Activated CD4-positive, alpha-beta T cell treated with anti-CD3 and anti-CD28 coated beads, Interleukin-2, amount 10 ng/mL, durations not matched to agents 24 days and 14 days (primary cell): ENCODE measurements around the gene OGFRL1. TPM values are rescaled to one million over a fixed set of nuclear protein-coding genes. Genes with fewer than 3 reads are reported as not detected.
A peak's percentile ranks its signal among the peaks of the same experiment; 100 is the strongest.

Source experiments
- DNase-seq: peaks from one replicate; pipeline ENCODE4 v3.0.0; 2022
- H3K27ac Mint-ChIP-seq: one replicate; pipeline ENCODE4 v1.8.0; 2022; ENCODE audit warnings: mild to moderate bottlenecking, mixed read lengths
- H3K27me3 Mint-ChIP-seq: one replicate; pipeline ENCODE4 v1.8.0; 2022; ENCODE audit warnings: mixed read lengths
- H3K36me3 Mint-ChIP-seq: one replicate; pipeline ENCODE4 v1.8.0; 2022; ENCODE audit warnings: low read depth, mild to moderate bottlenecking, mixed read lengths
- H3K4me1 Mint-ChIP-seq: one replicate; pipeline ENCODE4 v1.8.0; 2021; ENCODE audit warnings: mixed read lengths
- H3K4me3 Mint-ChIP-seq: one replicate; pipeline ENCODE4 v1.8.0; 2022; ENCODE audit warnings: mild to moderate bottlenecking, moderate library complexity, mixed read lengths
- H3K9me3 Mint-ChIP-seq: one replicate; pipeline ENCODE4 v1.8.0; 2021; ENCODE audit warnings: mixed read lengths
- intact Hi-C: fragments of 100-400 bp; cut with micrococcal nuclease; formaldehyde crosslinking; loops from one replicate; pipeline ENCODE4 v1.15.1; 2023
- total RNA-seq: library from RNA; stranded (reverse); gene quantifications from 2 replicates; pipeline ENCODE4 v1.2.3, GENCODE V29; 2022

Gene OGFRL1
- total RNA-seq: 3.9 and 4.0 TPM in 2 replicates

DNA sequence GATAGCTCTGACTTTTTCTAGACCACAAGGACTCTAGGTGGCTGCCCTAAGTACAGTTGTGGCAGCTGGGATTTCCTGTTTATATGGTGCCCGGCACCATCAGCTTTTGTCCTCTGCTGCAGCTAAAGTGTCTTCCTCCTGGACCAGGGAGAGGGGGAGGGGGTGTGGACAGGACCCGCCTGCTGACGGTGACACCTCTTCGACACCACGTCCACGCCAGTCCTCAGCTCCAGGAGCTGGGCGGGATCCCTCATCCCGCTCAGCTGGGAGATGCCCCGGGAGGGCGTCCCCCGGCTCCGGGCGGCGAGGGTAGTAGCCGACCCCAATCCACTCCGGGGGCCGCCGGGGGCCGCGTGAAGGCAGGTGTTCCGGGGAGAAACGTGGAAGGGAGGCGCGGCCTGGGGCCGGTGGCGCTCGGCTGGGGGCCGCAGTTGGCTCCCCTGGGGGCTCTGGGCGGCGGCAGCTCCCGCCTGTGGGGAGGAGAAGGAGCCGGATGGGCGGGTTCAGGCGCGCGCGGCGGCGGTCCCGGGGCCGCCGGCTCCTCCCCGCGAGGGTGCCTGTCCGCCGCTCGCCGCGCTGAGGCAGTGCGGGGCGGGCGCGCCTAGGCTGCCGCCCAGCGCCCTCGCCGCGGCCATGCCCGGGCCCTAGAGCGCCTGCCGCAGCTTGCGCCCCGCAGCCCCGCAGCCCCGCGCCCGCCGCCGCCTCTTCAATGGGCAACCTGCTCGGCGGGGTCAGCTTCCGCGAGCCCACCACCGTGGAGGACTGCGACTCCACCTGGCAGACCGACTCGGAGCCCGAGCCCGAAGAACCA, at the start of gene OGFRL1:
Gene OGFRL1, plus strand, starts transcription at position 584 of the 811 bp plus-strand sequence. Its CDS starts 126 bp downstream, at position 710.
- Mint-ChIP-seq H3K4me3 (peak within 1 kb of the TSS; percentile 82), H3K27me3 (peaks cover 20% of the 10 kb centered on the region), H3K36me3 (peaks cover 3% of the 10 kb centered on the region), H3K9me3 (no peaks in the 10 kb centered on the region), H3K27ac (peak within 1 kb of the TSS; percentile 68), H3K4me1 (peaks cover 30% of the 10 kb centered on the region)
- intact Hi-C loops: loop anchor here (10.0 kb wide), 1 partner anchor 874 kb away; the partner anchor contains the start of gene FAM135A
- peak; percentile 92 for DNase-seq

DNA sequence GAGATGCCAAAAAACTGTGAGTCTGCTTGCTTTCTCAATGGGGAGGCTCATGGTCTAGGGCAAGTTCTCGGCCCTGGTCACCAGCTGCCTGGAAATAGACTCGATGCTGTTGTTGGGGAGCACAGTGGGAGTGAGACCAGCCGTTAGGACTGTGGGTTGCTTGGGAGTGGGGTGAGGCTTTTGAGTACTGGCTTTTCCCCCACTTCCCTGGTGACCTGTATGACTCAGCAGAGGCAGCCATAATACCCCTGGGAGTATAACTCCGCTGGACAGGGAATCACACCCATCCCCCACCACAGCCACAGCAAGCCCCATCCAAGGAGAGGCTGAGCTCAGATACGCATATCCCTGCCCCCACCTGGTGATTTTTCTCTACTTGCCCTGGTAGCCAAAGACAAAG, 48.9 kb upstream of the OGFRL1 start:
- Mint-ChIP-seq H3K27me3 (peaks cover 5% of the 10 kb centered on the region), H3K27ac (no peak overlapping the region), H3K4me3 (no peak overlapping the region), H3K9me3 (no peaks in the 10 kb centered on the region), H3K36me3 (no peaks in the 10 kb centered on the region), H3K4me1 (no peaks in the 10 kb centered on the region)
- intact Hi-C loops: no loop called here
- DNase-seq: no peak

DNA sequence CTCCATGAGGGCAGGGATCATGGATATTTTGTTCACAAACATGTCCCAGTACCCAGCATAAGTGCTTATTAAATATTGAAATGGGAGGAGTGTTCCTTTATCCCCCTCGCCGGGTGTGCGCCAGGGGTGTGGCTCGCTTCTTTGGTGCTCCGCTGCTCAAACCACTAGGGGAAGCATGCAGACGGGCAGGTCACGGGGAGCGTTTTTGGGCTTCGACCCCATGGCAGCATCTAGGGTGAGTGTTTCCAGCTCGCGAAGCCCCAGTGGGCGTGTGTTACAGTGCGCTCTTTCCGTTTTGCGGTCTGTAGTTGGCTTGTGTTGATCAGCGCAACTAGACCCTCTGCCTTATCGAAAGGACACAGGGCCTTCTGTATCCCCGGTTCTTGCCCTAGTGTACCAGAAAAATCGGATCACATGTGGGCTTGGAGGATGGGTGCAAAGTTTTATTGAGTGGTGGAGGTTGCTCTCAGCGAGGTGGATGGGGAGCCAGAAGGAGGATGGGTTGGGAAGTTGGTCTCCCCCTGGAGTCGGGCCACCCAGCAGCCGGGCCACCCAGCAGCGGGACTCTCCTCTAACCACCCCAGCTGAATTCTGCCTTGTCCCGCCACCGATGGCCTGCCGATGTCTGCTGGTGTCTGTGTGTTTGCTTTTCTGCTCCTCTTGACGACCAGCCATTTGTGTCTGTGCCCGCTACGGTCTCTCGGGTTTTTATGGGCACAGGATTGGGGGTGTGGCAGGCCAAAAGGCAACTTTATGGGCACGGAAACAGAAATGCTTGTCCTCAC, 43.2 kb upstream of the OGFRL1 start:
- H3K9me3 Mint-ChIP-seq: no peaks in the 10 kb centered on the region
- H3K27me3 Mint-ChIP-seq: no peaks in the 10 kb centered on the region
- H3K4me3 Mint-ChIP-seq: no peak overlapping the region
- intact Hi-C loops: no loop called here
- DNase-seq: no peak
- H3K36me3 Mint-ChIP-seq: no peaks in the 10 kb centered on the region
- no peak overlapping the region for H3K27ac Mint-ChIP-seq
- H3K4me1 Mint-ChIP-seq: peaks cover 3% of the 10 kb centered on the region

DNA sequence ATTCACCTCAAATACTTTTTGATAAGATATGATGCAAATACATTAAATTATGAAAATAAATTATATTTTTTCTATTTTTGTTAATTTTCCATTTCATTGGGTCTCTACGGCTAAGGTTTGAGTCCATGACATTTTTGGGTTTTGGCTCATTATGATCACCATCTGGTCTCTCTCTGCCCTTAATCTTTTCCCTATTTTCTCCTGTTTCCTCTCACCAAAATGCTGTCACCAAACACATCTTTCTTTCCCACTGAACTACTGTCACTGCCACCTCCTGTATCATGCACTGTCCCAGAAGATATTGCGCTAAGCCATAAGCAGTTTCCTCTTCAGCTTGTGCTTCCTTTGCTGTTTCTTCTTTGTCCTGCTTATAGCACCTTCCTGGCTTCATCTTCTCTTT, 42.0 kb upstream of the OGFRL1 start:
- Mint-ChIP-seq H3K4me1 (peaks cover 3% of the 10 kb centered on the region), H3K9me3 (no peaks in the 10 kb centered on the region), H3K36me3 (no peaks in the 10 kb centered on the region), H3K27me3 (no peaks in the 10 kb centered on the region), H3K27ac (no peak overlapping the region), H3K4me3 (no peak overlapping the region)
- intact Hi-C loops: no loop called here
- no peak for DNase-seq

DNA sequence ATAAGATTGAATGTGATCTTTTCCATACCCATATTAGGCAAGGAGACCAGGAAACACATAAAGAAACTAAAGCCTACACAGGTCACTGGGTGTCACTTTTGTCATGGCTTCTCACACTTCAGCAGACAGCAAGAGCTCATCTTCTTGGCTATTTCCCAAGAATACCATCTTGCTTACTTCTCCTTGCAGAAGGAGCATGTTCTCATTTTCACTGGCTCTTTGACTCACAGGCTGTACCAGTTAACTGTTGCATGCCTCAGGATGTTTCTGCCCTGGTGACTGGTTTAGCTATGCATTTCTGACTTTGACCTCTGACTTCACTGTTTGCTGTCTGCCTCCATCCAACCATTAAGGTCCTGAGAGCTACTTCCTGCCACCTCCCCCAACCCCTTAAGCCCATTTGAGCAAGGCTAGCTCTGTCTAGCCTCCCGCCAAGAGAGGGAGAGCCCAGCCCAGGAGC, 40.3 kb upstream of the OGFRL1 start:
- H3K27ac Mint-ChIP-seq: no peak overlapping the region
- intact Hi-C loops: no loop called here
- DNase-seq: no peak
- H3K27me3 Mint-ChIP-seq: no peaks in the 10 kb centered on the region
- H3K4me1 Mint-ChIP-seq: peaks cover 3% of the 10 kb centered on the region
- no peak overlapping the region for H3K4me3 Mint-ChIP-seq
- no peaks in the 10 kb centered on the region for H3K9me3 Mint-ChIP-seq
- H3K36me3 Mint-ChIP-seq: no peaks in the 10 kb centered on the region

DNA sequence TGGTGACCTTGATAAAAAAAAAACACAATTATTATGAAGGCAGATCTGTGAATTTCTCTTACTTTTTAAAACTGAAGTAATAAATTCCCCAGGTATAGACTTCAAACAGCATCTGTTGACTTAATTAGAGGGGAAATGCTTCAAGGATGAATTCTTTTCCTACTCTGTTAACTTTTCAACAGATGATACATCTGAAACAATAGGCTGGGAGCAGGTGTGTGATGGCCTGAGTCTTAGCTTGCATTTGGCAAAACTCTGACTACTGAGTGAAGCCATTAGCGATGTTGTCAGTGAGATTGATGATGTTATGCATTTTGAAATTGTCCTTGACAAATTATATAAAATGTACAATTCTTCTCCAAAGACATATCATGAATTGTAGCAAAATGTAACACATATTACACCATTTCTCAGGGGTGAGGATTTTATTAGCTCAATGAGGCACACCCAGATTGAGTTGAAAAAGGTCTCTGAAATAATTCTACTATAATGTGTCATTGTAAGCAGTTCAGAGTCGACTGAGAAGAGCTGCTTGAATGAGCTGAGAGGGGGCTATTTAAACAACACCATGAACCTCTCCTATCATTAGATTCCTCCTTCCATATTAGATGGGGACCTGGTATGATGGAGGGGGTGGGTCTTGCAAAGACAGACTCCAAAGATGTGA, 39.6 kb upstream of the OGFRL1 start:
- Mint-ChIP-seq H3K36me3 (no peaks in the 10 kb centered on the region), H3K27ac (no peak overlapping the region), H3K4me3 (no peak overlapping the region), H3K4me1 (peaks cover 3% of the 10 kb centered on the region), H3K27me3 (no peaks in the 10 kb centered on the region), H3K9me3 (no peaks in the 10 kb centered on the region)
- intact Hi-C loops: no loop called here
- no peak for DNase-seq

DNA sequence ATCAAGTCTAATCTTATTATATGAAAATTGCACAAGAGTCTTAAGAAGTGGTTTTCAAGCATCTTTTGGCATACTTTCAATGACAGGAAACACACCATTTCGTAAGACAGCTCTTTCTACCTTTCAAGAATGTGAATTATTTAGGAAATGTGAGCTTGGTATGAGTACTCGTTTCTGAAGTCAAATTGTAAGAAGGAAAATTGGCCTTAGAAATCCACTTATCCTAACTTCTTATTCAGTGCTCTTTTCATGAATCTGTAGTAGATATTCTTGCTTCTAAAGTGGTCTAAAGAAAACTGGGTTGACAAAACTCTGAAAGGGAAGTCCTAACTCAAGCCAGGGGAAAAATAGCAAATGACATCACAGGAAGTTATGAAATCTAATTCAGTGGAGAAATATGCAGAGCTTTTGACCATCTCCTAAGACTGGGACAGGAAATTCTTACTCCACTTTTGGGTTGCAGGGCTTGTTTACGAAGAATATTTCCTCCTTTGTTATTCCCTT, 38.5 kb upstream of the OGFRL1 start:
- Mint-ChIP-seq H3K27ac (no peak overlapping the region), H3K27me3 (no peaks in the 10 kb centered on the region), H3K4me1 (peaks cover 3% of the 10 kb centered on the region), H3K4me3 (no peak overlapping the region), H3K36me3 (no peaks in the 10 kb centered on the region), H3K9me3 (no peaks in the 10 kb centered on the region)
- no peak for DNase-seq
- intact Hi-C loops: no loop called here

DNA sequence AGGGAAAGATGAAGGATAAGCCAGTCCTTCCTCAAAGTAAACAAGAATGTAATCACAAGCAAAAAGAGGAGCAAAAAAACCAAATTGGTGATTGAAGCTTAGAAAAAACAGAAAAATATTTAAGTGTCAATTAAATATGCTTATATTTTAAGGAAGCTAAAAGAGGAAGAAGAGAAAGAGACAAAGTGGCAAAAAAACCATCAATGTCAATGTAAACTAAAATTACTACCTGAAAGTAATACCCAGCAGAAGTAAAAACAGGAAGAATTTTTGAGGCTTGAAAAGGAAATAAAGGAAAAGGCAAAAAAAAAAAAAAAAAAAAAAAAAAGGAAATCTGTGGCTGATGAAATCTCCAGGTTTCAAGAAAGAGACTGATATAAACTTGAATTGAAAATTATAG, 36.2 kb upstream of the OGFRL1 start:
- Mint-ChIP-seq H3K27me3 (no peaks in the 10 kb centered on the region), H3K36me3 (no peaks in the 10 kb centered on the region), H3K9me3 (no peaks in the 10 kb centered on the region), H3K27ac (no peak overlapping the region), H3K4me3 (no peak overlapping the region), H3K4me1 (peaks cover 3% of the 10 kb centered on the region)
- DNase-seq: no peak
- intact Hi-C loops: no loop called here

DNA sequence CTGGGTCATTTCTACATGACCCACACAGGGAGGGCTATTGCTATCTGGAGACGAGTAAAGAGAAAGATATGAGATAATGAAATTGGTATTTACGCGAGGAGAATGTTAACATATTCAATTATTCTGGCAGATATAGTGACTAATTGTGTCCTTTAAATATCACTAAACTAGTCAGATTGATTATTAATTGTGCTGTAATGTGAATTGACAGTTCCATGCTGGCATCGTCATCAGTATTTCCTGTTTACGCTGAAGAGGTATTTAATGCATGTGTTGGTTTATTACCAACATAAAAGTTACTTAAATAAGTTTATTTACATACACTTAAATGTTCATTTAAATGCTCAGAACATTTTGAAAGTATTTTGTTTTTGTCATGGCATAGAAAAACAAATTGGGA, 35.7 kb upstream of the OGFRL1 start:
- no peak overlapping the region for H3K27ac Mint-ChIP-seq
- no peaks in the 10 kb centered on the region for H3K27me3 Mint-ChIP-seq
- no peak for DNase-seq
- no peaks in the 10 kb centered on the region for H3K36me3 Mint-ChIP-seq
- no peak overlapping the region for H3K4me3 Mint-ChIP-seq
- no peaks in the 10 kb centered on the region for H3K9me3 Mint-ChIP-seq
- intact Hi-C loops: no loop called here
- H3K4me1 Mint-ChIP-seq: peaks cover 3% of the 10 kb centered on the region

DNA sequence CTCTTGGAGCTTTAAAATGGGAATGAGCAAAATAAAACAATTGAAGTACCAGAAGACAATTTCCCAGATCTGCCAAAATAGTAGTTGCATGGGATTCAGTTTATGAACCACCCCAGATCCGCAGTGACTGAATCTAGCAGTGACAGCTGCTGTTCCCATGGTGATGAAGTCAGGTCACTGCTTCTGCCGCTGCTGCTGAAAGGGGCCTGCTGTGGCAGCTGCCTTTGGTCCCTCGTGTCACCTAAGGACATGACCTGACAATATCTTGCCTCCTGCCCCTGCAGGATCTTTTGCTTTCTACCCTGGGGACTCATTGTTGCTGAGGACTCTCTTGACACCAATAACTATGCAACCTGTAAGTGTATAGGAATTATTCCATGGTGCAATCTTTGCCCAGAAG, 34.3 kb upstream of the OGFRL1 start:
- DNase-seq: no peak
- Mint-ChIP-seq H3K36me3 (no peaks in the 10 kb centered on the region), H3K27me3 (no peaks in the 10 kb centered on the region), H3K9me3 (no peaks in the 10 kb centered on the region), H3K4me3 (no peak overlapping the region), H3K27ac (no peak overlapping the region), H3K4me1 (peaks cover 3% of the 10 kb centered on the region)
- intact Hi-C loops: no loop called here

DNA sequence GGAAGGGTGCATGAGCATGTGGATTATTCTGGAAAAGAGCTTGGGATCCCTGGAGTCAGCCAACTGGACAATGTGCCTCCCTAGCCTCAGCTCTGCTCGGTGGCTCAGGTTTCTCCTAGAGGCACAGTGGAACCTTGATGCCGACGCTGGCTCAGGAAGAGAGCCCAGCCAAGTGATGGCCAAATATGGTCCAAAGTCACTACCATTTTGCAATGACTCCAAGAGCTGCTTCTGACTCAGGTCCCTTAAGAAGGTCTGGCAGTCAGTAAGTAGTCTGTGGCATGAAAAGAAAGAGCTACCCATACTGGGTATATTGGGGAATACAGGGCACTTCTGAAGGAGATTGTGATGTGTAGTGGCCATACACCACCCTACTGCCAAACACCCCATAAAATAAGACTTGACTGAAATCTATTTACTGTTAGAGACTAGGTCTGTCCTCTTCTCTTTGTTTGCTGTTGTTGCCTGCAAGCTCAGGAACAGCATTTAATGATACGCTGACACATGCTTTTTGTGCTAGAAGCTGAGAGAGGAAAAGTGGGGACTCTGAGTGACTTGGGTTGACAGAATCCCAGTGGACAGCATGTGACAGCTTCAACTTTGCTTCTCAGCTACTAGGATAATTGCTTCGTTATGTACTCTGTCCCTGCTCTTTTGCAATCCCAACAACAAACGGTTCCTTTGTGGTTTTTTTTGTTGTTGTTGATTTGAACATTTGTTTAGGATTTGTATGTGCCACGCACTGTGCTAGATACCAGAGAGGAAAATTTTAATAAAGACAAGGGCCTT, 30.3 kb upstream of the OGFRL1 start:
- H3K4me3 Mint-ChIP-seq: no peak overlapping the region
- H3K9me3 Mint-ChIP-seq: no peaks in the 10 kb centered on the region
- intact Hi-C loops: no loop called here
- no peaks in the 10 kb centered on the region for H3K36me3 Mint-ChIP-seq
- H3K4me1 Mint-ChIP-seq: no peaks in the 10 kb centered on the region
- H3K27ac Mint-ChIP-seq: no peak overlapping the region
- peaks cover 2% of the 10 kb centered on the region for H3K27me3 Mint-ChIP-seq
- DNase-seq: no peak

DNA sequence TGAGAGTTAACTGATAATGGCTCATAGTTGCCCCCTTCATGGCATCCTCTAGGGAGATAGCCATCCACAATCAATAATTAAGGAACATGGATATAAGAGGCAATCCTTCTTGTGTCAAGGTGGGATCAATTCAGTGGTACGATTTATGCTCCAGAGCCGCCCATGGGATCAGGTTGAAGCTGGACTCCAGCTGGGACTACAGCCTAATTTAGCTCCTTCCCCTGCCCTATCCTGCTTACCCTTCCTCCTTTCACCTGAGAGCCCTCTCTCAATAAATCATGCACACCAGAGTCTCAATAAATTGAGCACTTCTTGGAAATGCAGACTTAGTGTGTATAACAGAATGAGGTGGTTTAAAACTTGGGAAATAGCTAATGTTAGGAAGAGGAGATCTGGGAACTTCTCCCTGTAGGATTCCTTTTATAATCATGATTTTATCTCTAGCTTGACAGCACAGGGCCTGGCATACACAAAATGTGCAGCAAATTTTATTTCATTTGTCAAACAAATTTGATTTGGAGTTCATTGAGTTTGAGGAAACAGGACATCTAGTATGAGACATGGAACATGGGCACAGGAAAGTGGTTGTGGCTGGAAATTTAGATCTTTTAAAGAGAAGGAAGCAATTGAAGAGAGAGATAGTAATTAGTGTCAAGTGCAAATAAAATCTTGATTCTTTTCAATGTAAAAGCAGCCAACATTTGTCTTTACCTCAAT, 28.6 kb upstream of the OGFRL1 start:
- H3K4me3 Mint-ChIP-seq: no peak overlapping the region
- intact Hi-C loops: no loop called here
- H3K4me1 Mint-ChIP-seq: no peaks in the 10 kb centered on the region
- peaks cover 2% of the 10 kb centered on the region for H3K27me3 Mint-ChIP-seq
- H3K27ac Mint-ChIP-seq: no peak overlapping the region
- DNase-seq: no peak
- H3K36me3 Mint-ChIP-seq: no peaks in the 10 kb centered on the region
- H3K9me3 Mint-ChIP-seq: no peaks in the 10 kb centered on the region

DNA sequence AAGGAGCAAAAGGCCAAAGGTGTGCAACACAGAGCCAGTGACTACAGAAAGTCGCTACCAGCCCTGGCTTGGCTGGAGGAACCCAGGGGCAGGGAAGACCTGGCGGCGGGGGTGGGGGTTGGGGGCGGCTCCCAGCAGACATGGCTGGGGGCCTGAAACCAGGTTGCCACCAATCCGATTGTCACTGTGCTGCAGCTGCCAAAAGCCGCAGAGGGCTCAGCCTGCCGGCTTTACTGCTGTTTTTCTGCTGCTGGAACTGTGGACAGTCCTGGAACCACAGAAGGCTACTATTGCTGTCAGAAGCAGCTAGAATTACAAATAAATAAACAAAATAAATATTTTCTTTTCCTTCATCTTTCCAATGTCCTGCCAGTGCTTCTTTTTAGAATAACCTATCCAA, 25.7 kb upstream of the OGFRL1 start:
- no peaks in the 10 kb centered on the region for H3K9me3 Mint-ChIP-seq
- H3K4me1 Mint-ChIP-seq: no peaks in the 10 kb centered on the region
- H3K27ac Mint-ChIP-seq: no peak overlapping the region
- H3K4me3 Mint-ChIP-seq: no peak overlapping the region
- no peaks in the 10 kb centered on the region for H3K36me3 Mint-ChIP-seq
- intact Hi-C loops: no loop called here
- DNase-seq: no peak
- peaks cover 3% of the 10 kb centered on the region for H3K27me3 Mint-ChIP-seq
